NCI-H1417 (cell line): ENCODE measurements around the gene C6orf118.

Source experiments
- DNase-seq, 3 experiments: peaks; one replicate each; lab custom pipeline; 2025; lab: John Stamatoyannopoulos, UW

Gene C6orf118

GRCh38 chr6:165244524-165245247, 64.7 kb downstream of the C6orf118 start:
- DNase-seq = no peak

- DNase-seq = no peak
Observed at GRCh38 chr6:165243801-165244200, 65.6 kb downstream of the C6orf118 start.

GRCh38 chr6:165236326-165236725, 73.1 kb downstream of the C6orf118 start:
- DNase-seq = no peak

- DNase-seq = no peak
Observed at GRCh38 chr6:165232731-165233488, 76.5 kb downstream of the C6orf118 start.

- peak in 2 of 3 experiments; percentile 17 to 73 for DNase-seq
Observed at GRCh38 chr6:165231581-165232561, 77.5 kb downstream of the C6orf118 start.

- DNase-seq = no peak
Observed at GRCh38 chr6:165231177-165231576, 78.2 kb downstream of the C6orf118 start.
